ENCODE data around the gene AHI1. TPM values are rescaled to one million over a fixed set of nuclear protein-coding genes. Genes with fewer than 3 reads are reported as not detected.

Gene AHI1
- total and polyA plus RNA-seq, 10 of the 15 experiments (the other 5 are each of a cell fraction or from before 2014, with no cell fraction given) = 3.2 to 9.5 (median 4.6) TPM

DNA sequence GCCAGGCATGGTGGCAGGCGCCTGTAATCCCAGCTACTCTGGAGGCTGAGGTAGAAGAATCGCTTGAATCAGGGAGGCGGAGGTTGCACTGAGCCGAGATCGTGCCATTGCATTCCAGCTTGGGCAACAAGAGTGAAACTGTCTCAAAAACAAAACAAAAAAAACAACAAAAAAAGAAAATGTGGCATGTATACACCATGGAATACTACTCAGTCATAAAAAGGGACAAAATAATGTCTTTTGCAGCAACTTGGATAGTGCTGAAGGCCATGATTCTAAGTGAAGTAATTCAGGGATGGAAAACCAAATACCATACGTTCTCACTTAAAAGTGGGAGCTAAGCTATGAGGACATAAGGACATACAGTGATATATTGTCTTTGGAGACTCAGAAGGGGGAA lies 220.1 kb downstream of the AHI1 start:
- Histone ChIP-seq H3K27me3 (replicated peaks in 1 of 2; ENCODE audit: control insufficient read depth in 2 of 2, insufficient read depth in 2 of 2, low read length in 1 of 2) (no peaks in the 10 kb centered on the region), H3K36me3 (ENCODE audit: control insufficient read depth in 2 of 2, insufficient read depth in 2 of 2, low read length in 1 of 2) (no peaks in the 10 kb centered on the region), H4K20me1 (ENCODE audit: control insufficient read depth, insufficient read depth) (no peaks in the 10 kb centered on the region), H3K9ac (ENCODE audit: control insufficient read depth, insufficient read depth, low read length) (no peak overlapping the region), H3K79me2 (ENCODE audit: control insufficient read depth, insufficient read depth, low read length) (no peaks in the 10 kb centered on the region), H2AFZ (ENCODE audit: control insufficient read depth, low read depth, low read length) (no peak overlapping the region), H3K4me2 (ENCODE audit: control insufficient read depth, insufficient read depth) (no peak overlapping the region), H3K9me3 (replicated peaks; ENCODE audit: control insufficient read depth, insufficient read depth, low read length) (no peaks in the 10 kb centered on the region), H3K4me1 (ENCODE audit: control insufficient read depth, insufficient read depth, low read length) (peaks cover 3% of the 10 kb centered on the region; the same call in 1 of the 2 replicates), H3K4me3 (no peak overlapping the region), H3K27ac (ENCODE audit: control insufficient read depth, insufficient read depth) (no peak overlapping the region)
- no peak for FAIRE-seq
- ChIA-PET POLR2A (interaction anchor here (0.6 kb wide), 1 partner anchor 70 kb away, joined by 3 read pairs; no protein-coding TSS in a partner anchor), CTCF (no interaction called here), SMC1A (ENCODE audit: uncharacterized antibody, unreplicated experiment) (no interaction called here), RAD21 (ENCODE audit: unreplicated experiment) (no interaction called here)
- ATAC-seq = no peak
- no peak for DNase-seq (ENCODE audit: low read depth, low spot score)
- 91% methylated on average over 5 of the region's 6 CpGs for WGBS (ENCODE audit: insufficient coverage, insufficient replicate concordance, low lambda C conversion rate, missing lambda C conversion rate)
- intact Hi-C loops (cut with micrococcal nuclease; ENCODE audit: unreplicated experiment) (no loop called here), in situ Hi-C loops (cut with MboI) (no loop called here)
- TF ChIP-seq BRCA1 (IDR thresholded peaks at IDR 0.05; ENCODE audit: low read depth, low read length) = no peak
- TF ChIP-seq GABPA (IDR thresholded peaks at IDR 0.05; ENCODE audit: low read depth) = no peak
- no peak for TF ChIP-seq ZNF217 (IDR thresholded peaks at IDR 0.05)
- TF ChIP-seq, protein P1, sequence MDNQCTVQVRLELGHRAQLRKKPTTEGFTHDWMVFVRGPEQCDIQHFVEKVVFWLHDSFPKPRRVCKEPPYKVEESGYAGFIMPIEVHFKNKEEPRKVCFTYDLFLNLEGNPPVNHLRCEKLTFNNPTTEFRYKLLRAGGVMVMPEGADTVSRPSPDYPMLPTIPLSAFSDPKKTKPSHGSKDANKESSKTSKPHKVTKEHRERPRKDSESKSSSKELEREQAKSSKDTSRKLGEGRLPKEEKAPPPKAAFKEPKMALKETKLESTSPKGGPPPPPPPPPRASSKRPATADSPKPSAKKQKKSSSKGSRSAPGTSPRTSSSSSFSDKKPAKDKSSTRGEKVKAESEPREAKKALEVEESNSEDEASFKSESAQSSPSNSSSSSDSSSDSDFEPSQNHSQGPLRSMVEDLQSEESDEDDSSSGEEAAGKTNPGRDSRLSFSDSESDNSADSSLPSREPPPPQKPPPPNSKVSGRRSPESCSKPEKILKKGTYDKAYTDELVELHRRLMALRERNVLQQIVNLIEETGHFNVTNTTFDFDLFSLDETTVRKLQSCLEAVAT (IDR thresholded peaks at IDR 0.05) = no peak
- no peak for TF ChIP-seq TCF3 (IDR thresholded peaks at IDR 0.05; ENCODE audit: borderline replicate concordance, insufficient read depth, low read depth, low read length)
- BruUV-seq (replicated peaks) = no TSS peak

Data from GM12878 (cell line).